ENCODE data around the gene RTCB. TPM values are rescaled to one million over a fixed set of nuclear protein-coding genes. Genes with fewer than 3 reads are reported as not detected.

The RTCB gene
- polyA plus RNA-seq, 1 donor from 2014 or later = 112 TPM

DNA sequence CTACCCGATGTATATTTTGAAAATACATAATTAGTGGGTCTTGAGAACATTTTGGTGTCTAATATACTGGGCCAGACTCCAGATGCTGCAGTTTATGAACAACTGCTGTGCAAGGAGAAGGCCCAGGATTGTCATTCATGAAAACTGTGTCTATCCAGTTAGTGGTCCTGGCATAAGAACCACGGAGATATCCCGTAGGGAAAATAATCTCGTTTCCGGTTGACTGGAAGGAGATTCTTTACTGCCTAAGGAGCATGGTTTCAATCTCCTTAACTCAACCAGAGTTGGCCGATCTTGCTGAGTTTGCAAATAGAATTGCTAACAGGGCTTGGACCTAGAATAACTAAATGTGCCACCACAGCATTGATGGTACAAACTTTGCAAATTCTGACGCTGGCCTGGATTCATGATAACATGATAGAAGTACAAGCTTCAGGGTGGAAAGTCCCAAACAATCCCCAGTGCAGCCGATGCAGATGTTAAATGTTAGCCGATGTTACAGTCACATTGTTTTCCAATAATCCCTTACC lies 4.6 kb upstream of the RTCB start:
- H3K9me2 ChIP-seq (ENCODE audit: insufficient read depth, low read length) = no peaks in the 10 kb centered on the region
- no peaks in the 10 kb centered on the region for H3K9me3 ChIP-seq (ENCODE audit: low read length)
- H2AFZ ChIP-seq (ENCODE audit: low read depth, low read length) = no peak overlapping the region
- TF ChIP-seq EZH2 (IDR thresholded peaks at IDR 0.05; ENCODE audit: borderline replicate concordance, insufficient read depth, low read length, poor library complexity, severe bottlenecking) (no peak), MXI1 (conservative IDR thresholded peaks at IDR 0.05; ENCODE audit: poor library complexity, severe bottlenecking) (no peak)
- no peak overlapping the region for H3K4me3 ChIP-seq (ENCODE audit: low read length)
- H3F3A ChIP-seq (ENCODE audit: insufficient read depth, low read length, poor library complexity, severe bottlenecking) = no peaks in the 10 kb centered on the region
- H3K27ac ChIP-seq (ENCODE audit: low read length) = no peak overlapping the region
- no peaks in the 10 kb centered on the region for H4K20me1 ChIP-seq (ENCODE audit: insufficient read depth)
- H3K36me3 ChIP-seq (ENCODE audit: insufficient read depth, low read length) = no peaks in the 10 kb centered on the region
- H3K9ac ChIP-seq (ENCODE audit: low read length) = no peak overlapping the region
- no peak overlapping the region for H3K4me2 ChIP-seq (ENCODE audit: low read length)
- H3K79me2 ChIP-seq (replicated peaks; ENCODE audit: insufficient read depth, low read length) = peaks cover 4% of the 10 kb centered on the region
- H3K27me3 ChIP-seq (ENCODE audit: insufficient read depth, low read depth, low read length) = no peaks in the 10 kb centered on the region

GRCh38 chr22:32414191-32414590 lies 2.1 kb upstream of the RTCB start:
- Histone ChIP-seq H3K27me3 (ENCODE audit: insufficient read depth, low read depth, low read length) (no peaks in the 10 kb centered on the region), H4K20me1 (ENCODE audit: insufficient read depth) (no peaks in the 10 kb centered on the region), H3K4me2 (ENCODE audit: low read length) (no peak overlapping the region), H3K36me3 (ENCODE audit: insufficient read depth, low read length) (no peaks in the 10 kb centered on the region), H3K9ac (ENCODE audit: low read length) (no peak overlapping the region), H2AFZ (ENCODE audit: low read depth, low read length) (no peak overlapping the region), H3K27ac (ENCODE audit: low read length) (no peak overlapping the region), H3F3A (ENCODE audit: insufficient read depth, low read length, poor library complexity, severe bottlenecking) (no peaks in the 10 kb centered on the region), H3K9me2 (ENCODE audit: insufficient read depth, low read length) (no peaks in the 10 kb centered on the region), H3K4me3 (ENCODE audit: low read length) (no peak overlapping the region), H3K9me3 (ENCODE audit: low read length) (no peaks in the 10 kb centered on the region), H3K79me2 (replicated peaks; ENCODE audit: insufficient read depth, low read length) (peaks cover 21% of the 10 kb centered on the region)
- no peak for TF ChIP-seq REST (IDR thresholded peaks at IDR 0.05; ENCODE audit: borderline replicate concordance)
- no peak for TF ChIP-seq MXI1 (conservative IDR thresholded peaks at IDR 0.05; ENCODE audit: poor library complexity, severe bottlenecking)
- TF ChIP-seq RAD21 (conservative IDR thresholded peaks at IDR 0.05) = no peak
- no peak for TF ChIP-seq EZH2 (IDR thresholded peaks at IDR 0.05; ENCODE audit: borderline replicate concordance, insufficient read depth, low read length, poor library complexity, severe bottlenecking)
- TF ChIP-seq, protein P1, sequence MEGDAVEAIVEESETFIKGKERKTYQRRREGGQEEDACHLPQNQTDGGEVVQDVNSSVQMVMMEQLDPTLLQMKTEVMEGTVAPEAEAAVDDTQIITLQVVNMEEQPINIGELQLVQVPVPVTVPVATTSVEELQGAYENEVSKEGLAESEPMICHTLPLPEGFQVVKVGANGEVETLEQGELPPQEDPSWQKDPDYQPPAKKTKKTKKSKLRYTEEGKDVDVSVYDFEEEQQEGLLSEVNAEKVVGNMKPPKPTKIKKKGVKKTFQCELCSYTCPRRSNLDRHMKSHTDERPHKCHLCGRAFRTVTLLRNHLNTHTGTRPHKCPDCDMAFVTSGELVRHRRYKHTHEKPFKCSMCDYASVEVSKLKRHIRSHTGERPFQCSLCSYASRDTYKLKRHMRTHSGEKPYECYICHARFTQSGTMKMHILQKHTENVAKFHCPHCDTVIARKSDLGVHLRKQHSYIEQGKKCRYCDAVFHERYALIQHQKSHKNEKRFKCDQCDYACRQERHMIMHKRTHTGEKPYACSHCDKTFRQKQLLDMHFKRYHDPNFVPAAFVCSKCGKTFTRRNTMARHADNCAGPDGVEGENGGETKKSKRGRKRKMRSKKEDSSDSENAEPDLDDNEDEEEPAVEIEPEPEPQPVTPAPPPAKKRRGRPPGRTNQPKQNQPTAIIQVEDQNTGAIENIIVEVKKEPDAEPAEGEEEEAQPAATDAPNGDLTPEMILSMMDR (IDR thresholded peaks at IDR 0.05; ENCODE audit: poor library complexity, severe bottlenecking) = no peak
- TF ChIP-seq SMC3 (conservative IDR thresholded peaks at IDR 0.05; ENCODE audit: poor library complexity) = no peak
- TF ChIP-seq POLR2AphosphoS5 (IDR thresholded peaks at IDR 0.05) = no peak
- TF ChIP-seq EP300 (conservative IDR thresholded peaks at IDR 0.05; ENCODE audit: poor library complexity, severe bottlenecking) = no peak
- no peak for TF ChIP-seq TAF1 (IDR thresholded peaks at IDR 0.05; ENCODE audit: low read depth)
